HG02885 (cell line): ENCODE measurements around the gene TRMO.

Source experiments
- ATAC-seq: cut with Tn5 transposase; IDR thresholded peaks from one replicate; pipeline ENCODE4 v1.9.1; 2021; ENCODE audit warnings: mild to moderate bottlenecking; ENCODE audit not compliant: unreplicated experiment, poor library complexity

TRMO gene

GRCh38 chr9:97940233-97940632, 17.9 kb upstream of the TRMO start:
- no peak for ATAC-seq

GRCh38 chr9:97938081-97938644, 15.9 kb upstream of the TRMO start, which contains the start of gene HEMGN:
Gene HEMGN, minus strand, starts transcription at chr9:97938172. Its CDS starts 36 bp downstream, at chr9:97938136.
- ATAC-seq = no peak

DNA sequence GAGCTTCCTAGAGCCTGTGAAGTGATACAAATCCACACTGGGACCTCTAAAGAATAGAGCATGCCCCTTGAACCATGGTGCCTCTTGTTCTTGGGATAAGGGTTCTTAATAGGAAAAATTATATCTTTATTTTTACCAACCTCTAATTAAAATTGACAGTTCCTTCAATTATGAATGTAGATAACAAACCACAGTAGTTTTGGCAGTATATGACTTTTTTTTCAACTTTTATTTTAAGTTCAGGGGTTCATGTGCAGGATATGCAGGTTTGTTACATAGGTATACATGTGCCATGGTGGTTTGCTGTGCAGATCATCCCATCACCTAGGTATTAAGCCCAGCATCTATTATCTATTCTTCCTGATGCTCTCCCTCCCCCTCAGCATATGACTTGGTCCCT, 14.7 kb upstream of the TRMO start:
- no peak for ATAC-seq

GRCh38 chr9:97935276-97935675, 13.0 kb upstream of the TRMO start:
- ATAC-seq = no peak

DNA sequence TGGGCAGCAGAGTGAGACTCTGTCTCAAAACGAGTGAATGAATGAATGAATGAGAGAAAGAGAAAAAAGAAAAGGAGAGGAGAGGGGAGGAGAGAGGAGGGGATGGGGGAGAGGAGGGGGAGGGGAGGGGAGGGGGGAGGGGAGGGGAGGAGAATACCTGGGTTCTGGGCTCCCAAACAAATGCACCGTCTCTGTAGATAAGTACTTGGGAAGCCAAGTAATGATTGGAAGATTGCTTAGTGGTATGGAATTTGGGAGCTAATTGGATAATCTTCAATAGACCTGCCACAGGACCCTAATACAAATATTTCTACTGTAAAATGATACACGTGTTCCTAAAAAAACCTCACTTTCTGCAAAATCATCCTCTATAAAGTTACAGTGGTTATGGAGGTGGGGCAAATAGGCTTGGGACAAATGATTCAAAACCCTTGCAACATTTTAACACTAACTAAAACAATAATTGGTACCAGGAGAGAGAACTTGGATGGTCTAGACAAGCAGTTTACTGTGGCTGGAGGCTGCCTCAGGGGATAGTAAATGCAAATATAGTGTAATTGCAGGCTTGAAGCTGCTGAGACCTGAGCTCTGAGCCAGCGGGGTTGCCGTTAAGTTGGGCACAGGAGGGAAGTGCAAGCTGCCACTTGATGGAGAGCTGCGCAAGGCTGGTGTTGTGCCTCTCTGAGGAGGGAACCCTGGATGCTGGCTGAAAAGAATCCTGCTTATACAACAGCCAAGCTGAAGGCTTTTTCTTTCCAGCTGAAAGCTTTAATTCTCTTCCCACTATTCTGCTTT, 12.2 kb upstream of the TRMO start:
- no peak for ATAC-seq

GRCh38 chr9:97933297-97933998, 11.1 kb upstream of the TRMO start:
- ATAC-seq = no peak

DNA sequence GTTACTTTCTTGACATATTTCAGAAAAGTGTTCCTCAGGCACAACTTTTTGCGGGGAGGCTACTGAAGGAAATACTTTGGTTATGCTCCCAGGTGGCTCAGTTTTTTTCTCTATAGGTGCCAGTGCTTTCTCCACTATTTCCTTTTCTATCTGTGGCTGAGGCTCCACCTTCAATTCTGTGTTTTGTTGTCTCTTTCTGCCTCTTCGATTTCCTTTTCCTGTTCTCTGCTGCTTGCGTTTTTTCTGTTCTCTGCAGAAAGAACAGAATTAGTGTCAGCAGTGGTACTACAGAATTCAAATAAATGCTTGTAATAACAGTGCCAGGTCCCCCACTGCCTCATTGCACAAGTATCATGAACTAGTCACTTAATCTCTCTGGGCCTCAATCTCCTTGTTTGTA, 8.7 kb upstream of the TRMO start:
- ATAC-seq = no peak

DNA sequence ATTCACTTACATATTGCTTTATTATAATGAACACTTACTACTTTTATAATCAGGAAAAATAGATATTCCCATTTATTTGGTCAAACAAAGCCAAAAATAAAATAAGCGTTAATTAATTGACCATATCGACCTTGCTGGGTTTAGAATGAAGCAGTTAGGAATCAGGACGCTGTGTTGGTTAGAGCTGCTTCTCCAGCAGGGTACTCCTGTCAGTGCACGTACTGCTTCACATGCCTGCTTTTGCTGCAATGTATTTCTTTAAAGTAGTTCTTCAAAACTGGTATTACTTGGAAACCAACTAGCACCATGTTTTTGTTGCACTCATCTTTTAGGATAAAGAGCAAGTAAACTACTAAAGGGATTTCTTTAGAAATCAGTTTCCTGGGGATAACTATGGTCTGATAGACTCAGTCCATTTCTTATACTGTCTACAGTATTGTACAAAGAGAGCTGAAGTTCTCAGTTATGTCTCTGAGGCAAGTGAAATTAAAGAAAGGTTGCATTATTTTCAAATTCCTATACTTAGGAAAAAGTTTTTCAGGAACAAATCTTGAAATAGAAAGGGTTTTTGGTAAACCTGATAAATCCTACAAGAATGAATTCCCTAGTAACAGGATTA, 6.8 kb upstream of the TRMO start:
- ATAC-seq = no peak

DNA sequence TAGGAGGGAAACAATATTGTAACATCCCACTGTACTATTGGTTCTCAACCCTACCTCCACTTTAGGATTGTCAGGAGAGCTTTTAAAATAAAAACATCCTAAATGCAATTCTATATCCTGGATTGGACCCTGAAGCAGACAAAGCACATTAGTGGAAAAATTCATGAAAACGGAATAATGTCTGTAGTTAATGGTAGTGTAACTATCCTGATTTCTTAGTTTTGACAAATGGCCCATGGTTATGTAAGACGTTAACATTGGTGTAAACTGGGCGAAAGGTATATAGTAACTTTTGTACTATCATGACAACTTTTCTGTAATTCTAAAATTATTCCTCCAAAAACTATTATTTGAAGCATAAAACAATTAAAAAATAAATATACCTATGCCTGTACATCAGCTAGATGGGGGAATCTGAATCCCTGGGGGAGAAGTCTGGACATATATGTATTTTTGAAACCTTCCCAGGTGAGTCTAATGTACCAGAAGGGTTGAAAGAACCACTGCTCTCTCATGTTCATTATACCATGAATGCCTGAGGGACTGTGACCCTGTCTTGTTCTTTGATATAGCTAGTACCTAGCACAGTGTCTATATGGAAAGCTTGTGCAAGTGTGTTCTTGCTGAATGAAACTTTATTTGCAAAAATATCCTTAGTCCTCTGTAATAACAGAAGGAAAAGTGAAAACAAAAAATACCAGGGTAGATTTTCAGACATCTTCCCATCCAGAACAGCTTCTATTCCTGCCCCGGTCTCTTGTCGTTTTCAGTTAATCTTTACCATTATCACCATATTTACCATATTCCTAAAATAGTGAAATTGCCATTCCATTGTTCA, 3.4 kb upstream of the TRMO start:
- no peak for ATAC-seq

- no peak for ATAC-seq
Measured at GRCh38 chr9:97924386-97924785, 2.1 kb upstream of the TRMO start.

GRCh38 chr9:97923529-97924108, 1.3 kb upstream of the TRMO start:
- peak; percentile 41 for ATAC-seq

GRCh38 chr9:97919217-97919813, 3.0 kb downstream of the TRMO start:
- ATAC-seq = no peak

- no peak for ATAC-seq
Measured at GRCh38 chr9:97918611-97919010, 3.7 kb downstream of the TRMO start.

DNA sequence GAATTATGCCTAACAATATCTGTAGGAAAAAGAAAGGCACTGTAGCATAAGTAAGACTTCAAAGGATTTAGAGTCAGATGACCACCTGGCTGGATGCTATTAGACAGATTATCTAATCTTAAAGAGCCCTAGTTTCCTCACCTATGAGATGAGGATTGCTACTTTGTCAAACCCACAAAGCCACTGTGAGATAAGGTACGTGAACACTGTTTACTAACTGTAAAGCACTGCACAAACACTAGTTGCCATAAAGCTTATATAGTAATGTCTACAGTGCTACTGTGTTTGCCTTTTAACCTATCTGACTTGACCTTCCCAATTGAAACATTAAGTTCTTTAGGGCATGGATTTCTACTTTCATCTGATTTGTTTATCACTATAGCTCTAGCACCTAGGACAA, 10.3 kb downstream of the TRMO start:
- ATAC-seq = no peak

DNA sequence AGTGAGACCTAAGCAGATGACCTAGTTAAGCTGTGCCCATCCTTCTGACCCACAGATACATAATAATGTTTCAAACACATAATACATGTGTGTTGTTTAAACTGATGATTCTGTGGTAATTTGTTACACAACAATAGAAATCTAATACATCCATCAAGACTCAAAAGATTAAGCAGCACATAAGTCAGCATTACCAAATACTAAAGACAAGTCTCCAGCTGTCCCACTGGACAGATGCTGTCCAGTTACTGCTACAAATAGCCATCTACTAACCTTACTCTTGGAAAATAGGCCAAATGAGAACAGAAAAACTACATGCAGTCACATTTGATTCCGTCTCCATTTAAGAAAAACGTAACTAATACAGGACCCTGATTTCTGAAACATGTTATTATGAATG, 10.8 kb downstream of the TRMO start:
- no peak for ATAC-seq

- ATAC-seq = no peak
Measured at GRCh38 chr9:97910357-97910756, 11.9 kb downstream of the TRMO start.

GRCh38 chr9:97908705-97909104, 13.6 kb downstream of the TRMO start:
- no peak for ATAC-seq

DNA sequence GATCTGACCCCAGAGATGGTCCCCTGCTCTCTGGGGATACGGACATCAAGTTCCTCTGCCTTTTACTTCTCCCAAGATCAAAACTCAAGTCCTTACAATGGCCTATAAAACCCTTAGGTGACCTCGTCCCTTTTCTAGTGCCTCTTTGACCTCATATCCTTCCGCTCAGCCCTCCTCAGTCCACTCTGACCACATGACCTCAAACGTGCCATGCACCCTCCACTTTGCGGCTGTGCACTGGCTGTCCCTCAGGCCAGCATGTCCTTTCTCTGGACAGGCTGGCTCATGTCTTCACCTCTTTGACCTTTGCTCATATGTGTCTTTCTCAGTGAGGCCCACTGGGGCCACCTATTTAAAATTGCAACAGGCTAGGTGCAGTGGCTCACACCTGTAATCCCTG, 14.7 kb downstream of the TRMO start:
- ATAC-seq = no peak

- ATAC-seq = no peak
Measured at GRCh38 chr9:97907046-97907445, 15.3 kb downstream of the TRMO start.
